K562 (cell line): ENCODE data around the gene ARHGAP30. TPM values are rescaled to one million over a fixed set of nuclear protein-coding genes. Genes with fewer than 3 reads are reported as not detected.

ENCODE experiments used
- BCL6 ChIP-seq: fragments of 250-450 bp; sonication (Bioruptor Pico); IDR thresholded peaks from 2 replicates; pipeline ENCODE4 v1.4.0; 2020
- CBFA2T2 ChIP-seq: fragments of 450-650 bp; conservative IDR thresholded peaks from 2 replicates; pipeline ENCODE4 v1.6.1; 2017; ENCODE audit warnings: mild to moderate bottlenecking
- CLOCK ChIP-seq: fragments of 250-450 bp; sonication (Bioruptor Pico); IDR thresholded peaks from 2 replicates; pipeline ENCODE4 v1.4.0; 2020; ENCODE audit warnings: mild to moderate bottlenecking, moderate library complexity, borderline replicate concordance
- DIDO1 ChIP-seq: fragments of 450-650 bp; IDR thresholded peaks from 2 replicates; pipeline ENCODE4 v1.6.1; 2016; ENCODE audit warnings: low read depth, missing biosample characterization, missing genetic modification characterization
- EHMT2 ChIP-seq: fragments of 450-650 bp; IDR thresholded peaks from 2 replicates; pipeline ENCODE4 v1.6.1; 2018; ENCODE audit warnings: antibody characterized with exemption
- SMARCE1 ChIP-seq: fragments of 450-650 bp; IDR thresholded peaks from 2 replicates; pipeline ENCODE4 v1.7.1; 2016; ENCODE audit warnings: mild to moderate bottlenecking
- STAT5B ChIP-seq: fragments of 250-450 bp; sonication (Bioruptor Pico); IDR thresholded peaks from 2 replicates; pipeline ENCODE4 v1.8.0; 2021; ENCODE audit warnings: mild to moderate bottlenecking, inconsistent platforms
- TBP ChIP-seq: optimal IDR thresholded peaks from 2 replicates; pipeline ENCODE3; 2011; ENCODE audit warnings: low read depth, low read length, improper control_type of control experiment
- ZBTB1 ChIP-seq: sonication (generic); formaldehyde crosslinking; IDR thresholded peaks from 2 replicates; pipeline ENCODE4 v1.8.1; 2023; ENCODE audit warnings: missing genetic modification reagents, low read depth, mild to moderate bottlenecking, borderline replicate concordance
- ZNF124 ChIP-seq: sonication (generic); formaldehyde crosslinking; IDR thresholded peaks from 2 replicates; pipeline ENCODE4 v1.8.1; 2022; ENCODE audit warnings: missing genetic modification reagents
- ZNF318 ChIP-seq, 2 experiments: fragments of 450-650 bp; IDR thresholded peaks; 2 replicates each; pipeline ENCODE4 v1.6.1; 2016; ENCODE audit warnings: mild to moderate bottlenecking in 2 of 2, borderline replicate concordance in 1 of 2, low read depth in 1 of 2, moderate library complexity in 1 of 2
- polyA plus RNA-seq, 8 experiments: library from polyadenylated mRNA; depleted of rRNA in 4 of 8; stranded (reverse) in 5 of 8; unstranded in 3 of 8; fragments of >200 nt; fragmentation: Nextera tagmentation in 2 of 8; fragmentation: Illumina TruSeq in 1 of 8; extraction: Ambion mirVana in 2 of 8; extraction: Trizol in 1 of 8; gene quantifications; 2 replicates each; pipeline versions ENCODE4 v1.2.1 to v1.2.3, GENCODE V29; 2011 to 2014; ENCODE audit warnings: inconsistent platforms in 1 of 8, missing spikeins in 1 of 8
- total RNA-seq, 7 experiments: library from RNA; depleted of rRNA in 6 of 7; stranded (reverse); fragments of >200 nt in 6 of 7; fragmentation: Illumina TruSeq in 2 of 7; extraction: Trizol in 2 of 7; gene quantifications; 2 replicates each; pipeline versions ENCODE4 v1.2.1 to v1.2.3, GENCODE V29; 2011 to 2021; ENCODE audit warnings: low replicate concordance in 1 of 7
- TF ChIP-seq, protein P1 (sequence below), 2 experiments: fragments of 450-650 bp; IDR thresholded peaks; 2 replicates each; pipeline ENCODE4 v1.6.1; 2016
- TF ChIP-seq, protein P2 (sequence below): fragments of 250-450 bp; sonication (Bioruptor Pico); IDR thresholded peaks from 2 replicates; pipeline ENCODE4 v1.8.0; 2022; ENCODE audit warnings: moderate library complexity, mild to moderate bottlenecking, inconsistent platforms
- TF ChIP-seq, protein P3 (sequence below): sonication (generic); formaldehyde crosslinking; IDR thresholded peaks from 2 replicates; pipeline ENCODE4 v1.9.0; 2022; ENCODE audit warnings: mild to moderate bottlenecking, missing genetic modification reagents

Gene ARHGAP30
- total and polyA plus RNA-seq, 9 of the 15 experiments (the other 6 are each of a cell fraction or from before 2014, with no cell fraction given): 0.01 to 0.73 (median 0.12) TPM

- TF ChIP-seq, protein P1, sequence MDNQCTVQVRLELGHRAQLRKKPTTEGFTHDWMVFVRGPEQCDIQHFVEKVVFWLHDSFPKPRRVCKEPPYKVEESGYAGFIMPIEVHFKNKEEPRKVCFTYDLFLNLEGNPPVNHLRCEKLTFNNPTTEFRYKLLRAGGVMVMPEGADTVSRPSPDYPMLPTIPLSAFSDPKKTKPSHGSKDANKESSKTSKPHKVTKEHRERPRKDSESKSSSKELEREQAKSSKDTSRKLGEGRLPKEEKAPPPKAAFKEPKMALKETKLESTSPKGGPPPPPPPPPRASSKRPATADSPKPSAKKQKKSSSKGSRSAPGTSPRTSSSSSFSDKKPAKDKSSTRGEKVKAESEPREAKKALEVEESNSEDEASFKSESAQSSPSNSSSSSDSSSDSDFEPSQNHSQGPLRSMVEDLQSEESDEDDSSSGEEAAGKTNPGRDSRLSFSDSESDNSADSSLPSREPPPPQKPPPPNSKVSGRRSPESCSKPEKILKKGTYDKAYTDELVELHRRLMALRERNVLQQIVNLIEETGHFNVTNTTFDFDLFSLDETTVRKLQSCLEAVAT (IDR thresholded peaks at IDR 0.05): peak in 1 of 2 experiments; percentile 22; a peak in 1 of 4 replicates
- TF ChIP-seq CLOCK (CRISPR knock-in tag): no peak
- peak; percentile 80 for TF ChIP-seq TBP
- TF ChIP-seq, protein P2, sequence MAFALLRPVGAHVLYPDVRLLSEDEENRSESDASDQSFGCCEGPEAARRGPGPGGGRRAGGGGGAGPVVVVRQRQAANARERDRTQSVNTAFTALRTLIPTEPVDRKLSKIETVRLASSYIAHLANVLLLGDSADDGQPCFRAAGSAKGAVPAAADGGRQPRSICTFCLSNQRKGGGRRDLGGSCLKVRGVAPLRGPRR (CRISPR knock-in tag): no peak
- no peak for TF ChIP-seq STAT5B (CRISPR knock-in tag)
- TF ChIP-seq EHMT2: no peak
- TF ChIP-seq SMARCE1: no peak
- TF ChIP-seq, protein P3, sequence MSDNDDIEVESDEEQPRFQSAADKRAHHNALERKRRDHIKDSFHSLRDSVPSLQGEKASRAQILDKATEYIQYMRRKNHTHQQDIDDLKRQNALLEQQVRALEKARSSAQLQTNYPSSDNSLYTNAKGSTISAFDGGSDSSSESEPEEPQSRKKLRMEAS (CRISPR knock-in tag): peak; percentile 93
- no peak for TF ChIP-seq ZNF124 (CRISPR knock-in tag)
- TF ChIP-seq DIDO1 (tag): no peak
- TF ChIP-seq CBFA2T2: no peak
- no peak for TF ChIP-seq ZNF318 (IDR thresholded peaks at IDR 0.05; ENCODE audit: borderline replicate concordance in 1 of 2, low read depth in 1 of 2)
- TF ChIP-seq ZBTB1 (CRISPR knock-in tag): no peak; the same call in 1 of the 2 replicates
- no peak for TF ChIP-seq BCL6 (CRISPR knock-in tag)
These were observed 48.3 kb upstream of the ARHGAP30 start, which contains the start of the genes NIT1 and PFDN2 (continued) for GRCh38 chr1:161117759-161118581.
